A673 (cell line): ENCODE measurements around the gene CCNB1. TPM values are rescaled to one million over a fixed set of nuclear protein-coding genes. Genes with fewer than 3 reads are reported as not detected.

ENCODE experiments used
- BruUV-seq: library from RNA; stranded (reverse); fragments of 400-500 nt; replicated peaks from 2 replicates; lab custom pipeline; 2021; lab: Mats Ljungman, UMichigan
- CTCF ChIA-PET: fragments of 300-600 bp; sonication (Branson Sonifier 250); formaldehyde crosslinking; loops from one replicate; lab custom pipeline; 2022; ENCODE audit warnings: antibody characterized with exemption; lab: Charles Lee
- POLR2A ChIA-PET: fragments of 300-600 bp; sonication (Branson Sonifier 250); formaldehyde crosslinking; loops from one replicate; lab custom pipeline; 2022; ENCODE audit warnings: antibody characterized with exemption; ENCODE audit not compliant: low non-redundant PET; lab: Charles Lee
- DNase-seq: peaks from one replicate; pipeline ENCODE4 v3.0.0-alpha.2; 2015; ENCODE audit warnings: low spot score
- H3K27ac ChIP-seq: fragments of 200-600 bp; sonication (generic); 2 replicates; pipeline ENCODE4 v1.5.1; 2016; ENCODE audit warnings: mixed run types, low read depth, mild to moderate bottlenecking, mixed read lengths, antibody characterized with exemption, low read length; ENCODE audit not compliant: poor library complexity, severe bottlenecking
- H3K27me3 ChIP-seq: fragments of 200-600 bp; sonication (generic); replicated peaks from 2 replicates; pipeline ENCODE4 v1.6.1; 2017; ENCODE audit warnings: mixed run types, low read depth, mild to moderate bottlenecking, mixed read lengths, antibody characterized with exemption, low read length; ENCODE audit not compliant: insufficient read depth, poor library complexity
- H3K36me3 ChIP-seq: fragments of 200-600 bp; sonication (generic); 2 replicates; pipeline ENCODE4 v1.6.1; 2016; ENCODE audit warnings: mixed run types, mild to moderate bottlenecking, mixed read lengths, antibody characterized with exemption, low read length; ENCODE audit not compliant: insufficient read depth, poor library complexity, severe bottlenecking
- H3K4me1 ChIP-seq: fragments of 200-600 bp; sonication (generic); 2 replicates; pipeline ENCODE4 v1.6.1; 2017; ENCODE audit warnings: mixed run types, mild to moderate bottlenecking, mixed read lengths, antibody characterized with exemption, low read length; ENCODE audit not compliant: insufficient read depth, poor library complexity, severe bottlenecking
- H3K4me3 ChIP-seq: fragments of 200-600 bp; sonication (generic); 2 replicates; pipeline ENCODE4 v1.5.1; 2016; ENCODE audit warnings: low read depth, mixed run types, mild to moderate bottlenecking, mixed read lengths, low read length; ENCODE audit not compliant: poor library complexity, severe bottlenecking
- H3K9me3 ChIP-seq: fragments of 200-600 bp; sonication (generic); 2 replicates; pipeline ENCODE4 v1.6.1; 2016; ENCODE audit warnings: mixed run types, low read depth, mild to moderate bottlenecking, mixed read lengths, antibody characterized with exemption, low read length; ENCODE audit not compliant: poor library complexity, severe bottlenecking
- CTCF ChIP-seq: fragments of 300-800, 200-600 bp; sonication (generic); conservative IDR thresholded peaks from 2 replicates; pipeline ENCODE4 v1.5.1; 2017; ENCODE audit warnings: low read depth, mild to moderate bottlenecking, antibody characterized with exemption, low read length, moderate library complexity, mixed read lengths
- EZH2 ChIP-seq: fragments of 200-600 bp; sonication (generic); IDR thresholded peaks from 2 replicates; pipeline ENCODE4 v1.6.1; 2017; ENCODE audit warnings: borderline replicate concordance, low read depth, mild to moderate bottlenecking, mixed read lengths, antibody characterized with exemption, low read length; ENCODE audit not compliant: poor library complexity, severe bottlenecking
- intact Hi-C: fragments of 100-400 bp; cut with micrococcal nuclease; formaldehyde crosslinking; loops from one replicate; pipeline ENCODE4 v1.10.0; 2022; ENCODE audit not compliant: unreplicated experiment
- total RNA-seq: library from RNA; stranded (reverse); gene quantifications from 2 replicates; pipeline ENCODE4 v1.2.3, GENCODE V29; 2021

CCNB1 gene
- total RNA-seq, 1 experiment from 2014 or later: 444 TPM

GRCh38 chr5:69224520-69224919 lies 57.6 kb downstream of the CCNB1 start:
- intact Hi-C loops: no loop called here
- H3K27ac ChIP-seq: no peak overlapping the region
- no peaks in the 10 kb centered on the region for H3K9me3 ChIP-seq
- ChIA-PET POLR2A (no interaction called here), CTCF (no interaction called here)
- TF ChIP-seq EZH2: no peak
- TF ChIP-seq CTCF: no peak
- no peaks in the 10 kb centered on the region for H3K27me3 ChIP-seq
- DNase-seq: no peak
- BruUV-seq: no TSS peak
- H3K36me3 ChIP-seq: peaks cover 16% of the 10 kb centered on the region
- H3K4me1 ChIP-seq: no peaks in the 10 kb centered on the region
- H3K4me3 ChIP-seq: no peak overlapping the region

GRCh38 chr5:69225860-69226259 lies 58.9 kb downstream of the CCNB1 start:
- CTCF ChIA-PET: no interaction called here
- POLR2A ChIA-PET: no interaction called here
- intact Hi-C loops: no loop called here

More at GRCh38 chr5:69225860-69226259, 58.9 kb downstream of the CCNB1 start:
- Histone ChIP-seq H3K27ac (no peak overlapping the region), H3K36me3 (peaks cover 21% of the 10 kb centered on the region), H3K4me3 (no peak overlapping the region), H3K9me3 (no peaks in the 10 kb centered on the region), H3K27me3 (no peaks in the 10 kb centered on the region), H3K4me1 (no peaks in the 10 kb centered on the region)
- DNase-seq: no peak
- no TSS peak for BruUV-seq
- no peak for TF ChIP-seq CTCF
- no peak for TF ChIP-seq EZH2

Other genes with a start within 250 kb of the CCNB1 start
- 64.6 and 67.1 TPM in 2 replicates for gene SLC30A5, start 73.1 kb upstream of the CCNB1 start, total RNA-seq
- gene CENPH, start 22.4 kb downstream of the CCNB1 start, total RNA-seq: 56.9 and 68.9 TPM in 2 replicates
- gene CDK7, start 67.7 kb downstream of the CCNB1 start, total RNA-seq: 32.7 and 35.8 TPM in 2 replicates
- 7.4 and 9.4 TPM in 2 replicates for gene CCDC125, start 165.7 kb downstream of the CCNB1 start, total RNA-seq
- 69.4 and 97.5 TPM in 2 replicates for gene AK6, start 202.4 kb downstream of the CCNB1 start, total RNA-seq
- gene TAF9, start 202.4 kb downstream of the CCNB1 start, total RNA-seq: 77.2 and 91.4 TPM in 2 replicates
- 19.3 and 27.1 TPM in 2 replicates for gene RAD17, start 202.7 kb downstream of the CCNB1 start, total RNA-seq
- gene MARVELD2, start 248.0 kb downstream of the CCNB1 start, total RNA-seq: 0.32 and 0.39 TPM in 2 replicates